Thoracic aorta (tissue), 2 donors: Measurements from ENCODE around the gene STXBP6. TPM values are rescaled to one million over a fixed set of nuclear protein-coding genes. Genes with fewer than 3 reads are reported as not detected.

Experiments used
- ATAC-seq: fragments of 150-250 bp; one replicate; pipeline ENCODE4 v1.8.0; 2017; ENCODE audit warnings: low read depth; ENCODE audit not compliant: insufficient number of reproducible peaks, low FRiP score
- DNase-seq: peaks from one replicate; pipeline ENCODE4 v3.0.0-alpha.2; 2020; ENCODE audit warnings: low spot score
- H3K27ac ChIP-seq, 2 donors: fragments of 200-600 bp; sonication (generic); 1 replicate in 1 of 2; 2 replicates in 1 of 2; pipeline ENCODE4 v1.5.1; 2016; ENCODE audit warnings: mild to moderate bottlenecking in 2 of 2, moderate library complexity in 2 of 2
- H3K27me3 ChIP-seq: fragments of 200-600 bp; sonication (generic); replicated peaks from 2 replicates; pipeline ENCODE4 v1.6.0; 2016; ENCODE audit warnings: mild to moderate bottlenecking; ENCODE audit not compliant: insufficient read depth
- H3K36me3 ChIP-seq: fragments of 200-600 bp; sonication (generic); one replicate; pipeline ENCODE4 v1.5.1; 2016
- H3K4me1 ChIP-seq, 2 donors: fragments of 200-600 bp; sonication (generic); 1 replicate in 1 of 2; 2 replicates in 1 of 2; pipeline versions ENCODE4 v1.5.1 to v1.6.0; 2016; ENCODE audit warnings: low read depth in 2 of 2, mild to moderate bottlenecking in 1 of 2; ENCODE audit not compliant: control insufficient read depth in 1 of 2
- H3K4me3 ChIP-seq: fragments of 200-600 bp; sonication (generic); 2 replicates; pipeline ENCODE4 v1.5.1; 2016; ENCODE audit warnings: mild to moderate bottlenecking
- H3K9me3 ChIP-seq: fragments of 200-600 bp; sonication (generic); 2 replicates; pipeline ENCODE4 v1.5.1; 2016
- CTCF ChIP-seq: fragments of 200-600 bp; sonication (generic); IDR thresholded peaks from one replicate; pipeline ENCODE4 v1.5.1; 2019; ENCODE audit warnings: antibody characterized with exemption
- total RNA-seq, 2 donors: library from RNA; depleted of rRNA; stranded (reverse); fragments of >200 nt; gene quantifications; one replicate each; pipeline versions ENCODE4 v1.1.0 to v1.2.3, GENCODE V29; 2016

The STXBP6 gene
- total RNA-seq, 2 donors from 2014 or later: 3.1 to 4.4 TPM

GRCh38 chr14:25080682-25081081 lies 30.7 kb upstream of the STXBP6 start:
- Histone ChIP-seq H3K4me3 (no peak overlapping the region), H3K4me1 (no peaks in the 10 kb centered on the region), H3K36me3 (no peaks in the 10 kb centered on the region), H3K9me3 (no peaks in the 10 kb centered on the region), H3K27ac (no peak overlapping the region), H3K27me3 (no peaks in the 10 kb centered on the region)
- DNase-seq: no peak
- ATAC-seq: no peak
- TF ChIP-seq CTCF: no peak

- no peaks in the 10 kb centered on the region for H3K36me3 ChIP-seq
- H3K4me3 ChIP-seq: no peak overlapping the region
- no peaks in the 10 kb centered on the region for H3K9me3 ChIP-seq
- H3K27me3 ChIP-seq: no peaks in the 10 kb centered on the region
- no peak for TF ChIP-seq CTCF
- H3K27ac ChIP-seq: no peak overlapping the region
- no peak for ATAC-seq
- no peak for DNase-seq
- no peaks in the 10 kb centered on the region for H3K4me1 ChIP-seq
Measured at GRCh38 chr14:25079311-25079710, 29.4 kb upstream of the STXBP6 start.

DNA sequence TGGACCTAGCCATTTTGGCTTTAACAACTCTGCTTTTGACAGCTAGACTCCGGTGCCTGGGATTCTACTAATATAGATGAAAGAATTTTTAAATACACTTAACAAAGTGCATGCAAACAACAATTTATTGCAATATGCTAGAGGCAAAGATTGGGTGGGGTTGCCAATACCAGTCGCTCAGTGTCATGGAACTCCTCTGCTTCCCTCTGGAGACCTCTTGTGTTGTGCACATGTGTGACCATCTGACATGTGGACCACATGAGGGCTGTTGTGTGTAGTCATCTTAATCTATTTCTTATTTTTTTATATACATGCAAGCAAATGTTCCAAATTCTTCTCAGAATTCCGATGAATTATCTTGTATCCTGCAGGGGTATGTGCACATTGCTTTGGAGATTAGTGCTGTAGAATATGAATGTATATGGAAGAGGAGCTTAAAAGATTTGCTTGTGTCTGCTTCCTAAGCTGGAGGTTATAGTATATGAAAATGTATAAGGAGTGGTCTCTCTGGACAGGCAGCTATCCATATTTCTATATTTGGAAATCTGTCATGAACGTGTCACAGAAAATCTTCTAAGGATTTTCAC lies 24.2 kb upstream of the STXBP6 start:
- H3K27ac ChIP-seq: no peak overlapping the region
- H3K4me3 ChIP-seq: no peak overlapping the region
- no peak for TF ChIP-seq CTCF
- no peaks in the 10 kb centered on the region for H3K36me3 ChIP-seq
- ATAC-seq (no peak), DNase-seq (no peak)
- no peaks in the 10 kb centered on the region for H3K4me1 ChIP-seq
- H3K27me3 ChIP-seq: no peaks in the 10 kb centered on the region
- H3K9me3 ChIP-seq: no peaks in the 10 kb centered on the region

- no peak for DNase-seq
- no peak for TF ChIP-seq CTCF
- Histone ChIP-seq H3K9me3 (no peaks in the 10 kb centered on the region), H3K27ac (no peak overlapping the region), H3K4me1 (no peaks in the 10 kb centered on the region), H3K36me3 (no peaks in the 10 kb centered on the region), H3K27me3 (no peaks in the 10 kb centered on the region), H3K4me3 (no peak overlapping the region)
- ATAC-seq: no peak
Measured at GRCh38 chr14:25069879-25070278, 19.9 kb upstream of the STXBP6 start.

DNA sequence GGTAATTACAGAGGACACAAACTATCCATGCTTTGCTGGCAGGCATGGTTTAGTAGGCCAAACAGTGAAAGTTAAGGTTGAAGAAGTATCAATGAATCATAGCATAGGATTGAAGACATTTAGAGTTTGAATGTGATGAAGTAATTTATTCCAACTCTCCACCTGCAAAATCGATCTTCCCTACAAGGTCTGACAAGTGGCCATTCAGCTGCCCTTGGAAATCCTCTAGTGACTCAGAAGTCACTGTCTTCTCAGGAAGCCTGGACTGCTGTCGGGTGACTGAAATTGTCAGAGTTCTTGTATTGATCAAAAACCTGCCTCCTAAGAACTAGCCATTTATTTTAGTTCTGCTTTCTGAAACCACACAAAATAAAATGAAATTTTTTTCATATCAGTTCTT lies 17.7 kb upstream of the STXBP6 start:
- Histone ChIP-seq H3K36me3 (no peaks in the 10 kb centered on the region), H3K9me3 (no peaks in the 10 kb centered on the region), H3K27ac (no peak overlapping the region), H3K4me3 (no peak overlapping the region), H3K4me1 (no peaks in the 10 kb centered on the region), H3K27me3 (no peaks in the 10 kb centered on the region)
- ATAC-seq: no peak
- DNase-seq: no peak
- no peak for TF ChIP-seq CTCF
